ENCODE data around the gene ATP9B.

DNA sequence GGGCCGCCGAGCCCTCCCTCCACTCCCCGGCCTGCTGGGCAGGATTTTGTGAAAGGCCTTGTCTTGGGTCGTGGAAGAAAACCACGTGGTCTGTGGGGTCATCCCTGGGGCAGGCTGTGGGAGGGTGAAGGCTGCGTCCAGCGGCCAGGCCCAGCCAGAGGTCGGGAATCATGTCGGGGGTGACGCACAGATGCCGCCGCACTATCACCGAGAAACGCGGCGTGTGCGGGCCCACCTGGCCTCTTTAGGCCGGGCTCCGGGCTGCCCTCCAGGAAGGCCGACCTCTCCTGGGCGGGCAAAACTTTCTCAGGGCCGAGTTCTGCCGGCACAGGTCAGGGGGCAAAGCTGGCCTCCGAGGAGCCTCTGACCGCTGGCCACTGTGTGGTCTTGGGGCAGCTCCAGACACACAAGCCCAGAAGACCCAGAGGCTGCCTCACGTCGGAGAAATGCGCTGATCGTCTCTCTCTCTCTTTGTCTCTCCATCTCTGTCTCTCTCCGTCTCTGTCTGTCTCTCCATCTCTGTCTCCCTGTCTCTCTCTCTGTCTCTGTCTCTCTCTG lies 354.9 kb downstream of the ATP9B start:
- TF ChIP-seq POLR2A (IDR thresholded peaks at IDR 0.05; ENCODE audit: low read depth, low read length) (no peak), POLR2AphosphoS5 (IDR thresholded peaks at IDR 0.05; ENCODE audit: low read depth, low read length) (no peak), TAF1 (IDR thresholded peaks at IDR 0.05; ENCODE audit: low read depth, low read length) (no peak)

All from GM12891 (cell line).